Kidney capillary endothelial cell (primary cell): ENCODE measurements around the gene COL11A2.
A peak's percentile ranks its signal among the peaks of the same experiment; 100 is the strongest.

ENCODE experiments used
- DNase-seq: peaks from one replicate; pipeline ENCODE4 v3.0.0-alpha.2; 2018; ENCODE audit warnings: low spot score

COL11A2 gene

GRCh38 chr6:33206864-33207551 lies 14.7 kb upstream of the COL11A2 start:
- DNase-seq, result peak; percentile 81

GRCh38 chr6:33206027-33206863 lies 14.0 kb upstream of the COL11A2 start:
- no peak for DNase-seq

GRCh38 chr6:33205191-33206026 lies 13.1 kb upstream of the COL11A2 start:
- DNase-seq, result peak; percentile 57

- peak; percentile 84 for DNase-seq
Observed at GRCh38 chr6:33204415-33205190, 12.3 kb upstream of the COL11A2 start, which contains the start of gene HSD17B8. Gene HSD17B8, plus strand, starts transcription at chr6:33204655. Its CDS starts 14 bp downstream, at chr6:33204669.

- DNase-seq, result no peak
Observed at GRCh38 chr6:33204165-33204414, 11.8 kb upstream of the COL11A2 start.

- DNase-seq, result no peak
Observed at GRCh38 chr6:33203443-33204164, 11.3 kb upstream of the COL11A2 start.

- DNase-seq, result no peak
Observed at GRCh38 chr6:33202799-33203198, 10.5 kb upstream of the COL11A2 start.

GRCh38 chr6:33201935-33202334 lies 9.7 kb upstream of the COL11A2 start:
- no peak for DNase-seq

- no peak for DNase-seq
Observed at GRCh38 chr6:33201147-33201545, 8.9 kb upstream of the COL11A2 start.

GRCh38 chr6:33200219-33201146 lies 8.2 kb upstream of the COL11A2 start, which contains the start of the genes RXRB and SLC39A7:
Gene RXRB, minus strand, starts transcription at chr6:33200665. Its CDS starts 189 bp downstream, at chr6:33200476.
Gene SLC39A7, plus strand, starts transcription at chr6:33200867. Its CDS starts 379 bp downstream, at chr6:33201246.
- DNase-seq, result peak; percentile 98

- DNase-seq, result peak; percentile 43
Observed at GRCh38 chr6:33199687-33200218, 7.5 kb upstream of the COL11A2 start.

- no peak for DNase-seq
Observed at GRCh38 chr6:33198853-33199436, 6.7 kb upstream of the COL11A2 start.

GRCh38 chr6:33198159-33198852 lies 6.0 kb upstream of the COL11A2 start:
- DNase-seq, result no peak

GRCh38 chr6:33197431-33198048 lies 5.3 kb upstream of the COL11A2 start:
- DNase-seq, result peak; percentile 66

GRCh38 chr6:33195304-33196165 lies 3.3 kb upstream of the COL11A2 start:
- no peak for DNase-seq

- no peak for DNase-seq
Observed at GRCh38 chr6:33194431-33194979, 2.2 kb upstream of the COL11A2 start.

GRCh38 chr6:33193619-33194018 lies 1.4 kb upstream of the COL11A2 start:
- DNase-seq, result no peak
